Hindlimb muscle (tissue), 1 donor: ENCODE data around the gene WDR13. TPM values are rescaled to one million over a fixed set of nuclear protein-coding genes. Genes with fewer than 3 reads are reported as not detected.
"Not testable (repeated sequence)": the region's sequence is repeated elsewhere in the genome, so short reads cannot be mapped to it uniquely, and the experiment has no call there.

ENCODE experiments used
- DNase-seq: peaks from one replicate; pipeline ENCODE4 v3.0.0-alpha.2; 2013
- polyA plus RNA-seq: library from polyadenylated mRNA; unstranded; fragments of 120-200 nt; gene quantifications from one replicate; pipeline ENCODE4 v1.2.1, GENCODE V29; 2013; ENCODE audit not compliant: insufficient read length

Gene WDR13
- 108 TPM for polyA plus RNA-seq

DNA sequence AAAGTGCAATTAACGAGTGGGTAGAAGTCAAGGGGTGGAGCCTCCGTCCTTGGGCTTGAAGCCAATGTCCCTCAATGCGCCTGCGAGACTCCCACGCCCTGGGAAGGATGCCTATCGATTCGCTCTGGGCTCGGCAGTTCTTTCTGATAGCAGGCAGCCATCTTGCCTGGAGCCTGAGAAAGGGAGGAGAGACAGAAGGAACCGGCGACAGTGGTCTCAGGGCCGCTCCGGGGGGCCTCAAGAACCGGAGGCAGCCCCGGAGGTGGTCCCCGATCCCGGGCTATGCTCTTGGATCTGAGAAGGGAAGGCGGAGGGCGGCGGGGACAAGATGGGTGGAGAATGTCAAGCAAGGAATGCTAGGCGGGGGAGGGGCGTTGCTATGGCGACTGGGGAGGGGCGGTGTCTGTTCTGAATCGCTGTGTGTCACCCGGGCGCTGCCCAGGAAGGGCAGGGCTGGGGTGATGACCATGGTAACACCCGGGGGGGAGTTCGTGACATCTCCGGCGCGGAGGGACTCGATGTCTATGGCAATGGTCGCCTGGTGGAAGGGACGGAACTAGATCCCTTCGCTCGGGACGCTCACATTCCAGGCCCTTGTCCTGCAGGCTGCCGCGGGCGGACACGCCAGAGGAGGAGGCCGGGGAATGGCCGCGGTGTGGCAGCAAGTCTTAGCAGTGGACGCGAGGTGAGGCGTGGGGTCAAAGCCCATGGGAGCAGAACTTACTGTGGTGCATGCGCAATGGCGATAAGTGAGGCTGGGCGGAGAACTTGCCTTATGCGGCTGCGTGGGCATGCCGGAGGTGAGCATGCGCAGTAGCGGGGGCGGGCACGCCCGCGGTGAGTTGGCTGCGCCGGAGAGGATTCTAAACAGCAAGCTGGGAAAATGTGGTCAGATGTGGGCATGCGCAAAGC, at the start of gene WDR13:
Gene WDR13, plus strand, starts transcription at position 140 of the 912 bp plus-strand sequence. Its CDS starts 505 bp downstream, at position 645.
- DNase-seq, result peak; percentile 94

DNA sequence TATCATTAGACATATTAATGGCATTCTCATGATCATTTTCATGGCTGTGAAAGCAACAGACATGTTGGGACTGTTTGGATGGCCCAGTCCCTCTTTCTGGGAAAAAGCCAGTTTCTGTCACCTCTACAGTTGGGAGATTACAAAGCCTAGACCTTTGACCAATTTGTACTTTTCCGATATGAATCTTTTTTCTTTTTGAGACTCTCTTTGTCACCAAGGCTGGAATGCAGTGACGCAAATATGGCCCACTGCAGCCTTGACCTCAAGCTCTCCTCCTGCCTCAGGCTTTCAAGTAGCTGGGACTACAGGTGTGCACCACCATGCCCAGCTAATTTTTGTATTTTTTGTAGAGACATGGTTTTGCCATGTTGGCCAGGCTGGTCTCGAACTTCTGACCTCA, 48.4 kb upstream of the WDR13 start:
- DNase-seq, result no peak

DNA sequence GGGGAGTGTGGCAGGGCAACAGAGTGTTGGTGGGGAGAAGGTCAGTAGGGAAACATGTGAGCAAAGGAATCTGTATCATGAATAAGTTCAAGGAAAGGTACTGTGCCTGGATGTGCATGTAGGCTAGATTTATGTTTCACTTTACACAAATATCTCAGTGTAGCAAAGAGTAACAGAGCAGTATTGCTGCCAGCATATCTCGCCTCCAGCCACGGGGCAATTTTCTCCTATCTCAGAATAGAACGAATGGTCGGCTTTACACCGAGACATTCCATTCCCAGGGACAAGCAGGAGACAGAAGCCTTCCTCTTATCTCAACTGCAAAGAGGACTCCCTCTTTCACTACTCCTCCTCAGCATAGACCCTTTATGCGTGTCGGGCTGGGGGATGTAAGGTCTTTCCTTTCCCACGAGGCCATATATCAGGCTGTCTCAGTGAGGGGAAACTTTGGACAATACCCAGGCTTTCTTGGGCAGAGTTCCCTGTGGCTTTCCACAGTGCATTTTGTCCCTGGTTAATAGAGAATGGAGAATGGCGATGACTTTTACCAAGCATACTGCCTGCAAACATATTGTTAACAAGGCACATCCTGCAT, 41.5 kb upstream of the WDR13 start:
- DNase-seq, result not testable (repeated sequence)

DNA sequence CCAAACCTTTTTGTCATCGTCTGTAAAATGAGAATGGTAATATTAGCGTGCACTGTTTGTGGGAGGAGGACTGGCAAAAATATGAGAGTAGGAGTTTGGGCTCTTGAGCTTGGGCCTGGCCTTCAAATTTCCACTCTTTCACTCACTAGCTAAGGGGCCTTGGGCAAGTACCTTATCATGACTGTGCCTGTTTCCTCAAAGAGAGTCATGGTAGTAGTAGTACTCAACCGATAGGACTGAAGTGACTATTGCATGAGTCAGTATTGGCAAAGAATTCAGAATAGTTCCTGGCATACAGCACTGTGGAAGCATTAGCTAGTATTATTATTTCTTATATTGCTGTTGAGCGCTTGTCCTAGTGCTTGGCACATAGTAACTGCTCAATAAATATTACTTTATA, 39.0 kb upstream of the WDR13 start:
- no peak for DNase-seq

DNA sequence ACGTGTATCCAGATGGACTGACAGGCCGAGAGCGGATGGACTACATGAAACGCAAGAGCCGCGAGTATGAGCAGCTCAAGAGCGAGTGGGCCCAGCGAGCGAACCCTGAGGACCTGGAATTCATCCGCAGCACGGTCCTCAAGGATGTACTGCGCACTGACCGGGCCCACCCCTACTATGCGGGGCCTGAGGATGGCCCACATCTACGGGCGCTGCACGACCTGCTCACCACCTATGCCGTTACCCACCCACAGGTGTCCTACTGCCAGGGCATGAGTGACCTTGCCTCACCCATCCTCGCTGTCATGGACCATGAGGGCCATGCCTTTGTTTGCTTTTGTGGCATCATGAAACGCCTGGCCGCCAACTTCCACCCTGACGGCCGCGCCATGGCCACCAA, 37.7 kb upstream of the WDR13 start:
- no peak for DNase-seq

DNA sequence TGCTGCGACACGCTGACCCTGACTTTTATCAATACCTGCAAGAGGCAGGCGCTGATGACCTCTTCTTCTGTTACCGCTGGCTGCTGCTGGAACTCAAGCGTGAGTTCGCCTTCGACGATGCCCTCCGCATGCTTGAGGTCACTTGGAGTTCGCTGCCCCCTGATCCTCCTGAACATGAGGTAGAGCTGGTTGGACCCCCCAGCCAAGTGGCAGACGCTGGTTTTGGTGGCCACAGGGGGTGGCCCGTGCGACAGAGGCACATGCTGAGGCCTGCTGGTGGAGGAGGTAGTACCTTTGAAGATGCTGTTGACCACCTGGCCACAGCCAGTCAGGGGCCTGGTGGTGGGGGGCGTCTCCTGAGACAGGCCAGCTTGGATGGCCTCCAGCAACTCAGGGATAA, 37.2 kb upstream of the WDR13 start:
- DNase-seq, result no peak

DNA sequence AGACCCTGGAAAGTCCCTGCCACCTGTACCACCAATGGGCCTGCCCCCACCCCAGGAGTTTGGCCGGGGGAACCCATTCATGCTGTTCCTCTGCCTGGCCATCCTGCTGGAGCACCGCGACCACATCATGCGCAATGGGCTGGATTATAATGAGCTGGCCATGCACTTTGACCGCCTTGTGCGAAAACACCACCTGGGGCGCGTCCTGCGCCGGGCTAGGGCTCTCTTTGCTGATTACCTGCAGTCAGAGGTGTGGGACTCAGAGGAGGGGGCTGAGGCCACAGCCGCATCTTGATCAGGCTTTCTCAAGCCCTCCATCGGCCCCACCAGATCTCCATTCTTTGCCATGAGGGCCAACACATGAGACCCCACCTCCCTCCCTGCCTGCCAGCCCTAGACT, 36.6 kb upstream of the WDR13 start:
- DNase-seq, result no peak

DNA sequence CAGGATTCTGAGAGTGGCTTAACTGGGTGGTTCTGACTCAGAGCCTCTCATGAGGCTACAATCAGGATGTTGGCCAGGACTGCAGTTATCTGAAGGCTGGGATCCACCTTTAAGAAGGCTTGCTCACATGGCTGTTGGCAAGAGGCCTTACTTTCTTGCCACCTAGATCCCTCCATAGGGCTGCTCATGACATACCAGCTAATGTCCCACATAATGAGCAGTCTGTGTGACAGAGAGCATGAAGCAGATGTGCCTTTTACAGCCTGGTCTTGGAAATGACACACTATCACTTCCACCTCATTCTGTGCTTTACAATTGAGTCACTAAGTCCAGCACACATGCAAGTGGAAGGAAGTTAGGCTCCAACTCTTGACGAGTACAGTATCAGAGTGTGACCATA, 27.3 kb upstream of the WDR13 start:
- DNase-seq, result no peak

DNA sequence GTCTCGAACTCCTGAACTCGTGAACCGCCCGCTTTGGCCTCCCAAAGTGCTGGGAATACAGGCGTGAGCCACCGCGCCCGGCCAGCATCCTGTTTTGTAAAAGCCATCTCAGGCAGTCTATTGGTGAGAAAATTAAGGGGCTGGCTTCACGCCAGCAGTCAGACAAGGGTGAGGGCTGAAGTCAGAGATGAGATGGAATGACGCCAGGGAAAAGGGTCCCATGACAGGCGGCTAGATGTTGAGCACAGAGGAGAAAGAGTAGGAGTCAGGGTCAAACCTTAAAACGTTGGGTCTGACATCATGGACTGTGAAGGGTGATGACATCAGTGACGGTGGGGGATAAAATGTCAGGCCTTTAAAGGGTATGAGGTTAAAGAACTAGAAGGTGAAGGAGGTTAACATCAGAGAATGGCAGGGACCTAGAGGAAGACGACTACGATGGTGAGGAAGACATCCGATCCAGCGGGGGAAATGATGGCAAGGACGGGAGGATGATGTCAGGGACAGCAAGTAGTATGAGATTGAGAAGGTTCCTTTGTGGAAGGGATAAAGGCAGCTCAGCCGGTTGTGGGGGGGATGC, 23.5 kb upstream of the WDR13 start:
- DNase-seq, result peak; percentile 35

DNA sequence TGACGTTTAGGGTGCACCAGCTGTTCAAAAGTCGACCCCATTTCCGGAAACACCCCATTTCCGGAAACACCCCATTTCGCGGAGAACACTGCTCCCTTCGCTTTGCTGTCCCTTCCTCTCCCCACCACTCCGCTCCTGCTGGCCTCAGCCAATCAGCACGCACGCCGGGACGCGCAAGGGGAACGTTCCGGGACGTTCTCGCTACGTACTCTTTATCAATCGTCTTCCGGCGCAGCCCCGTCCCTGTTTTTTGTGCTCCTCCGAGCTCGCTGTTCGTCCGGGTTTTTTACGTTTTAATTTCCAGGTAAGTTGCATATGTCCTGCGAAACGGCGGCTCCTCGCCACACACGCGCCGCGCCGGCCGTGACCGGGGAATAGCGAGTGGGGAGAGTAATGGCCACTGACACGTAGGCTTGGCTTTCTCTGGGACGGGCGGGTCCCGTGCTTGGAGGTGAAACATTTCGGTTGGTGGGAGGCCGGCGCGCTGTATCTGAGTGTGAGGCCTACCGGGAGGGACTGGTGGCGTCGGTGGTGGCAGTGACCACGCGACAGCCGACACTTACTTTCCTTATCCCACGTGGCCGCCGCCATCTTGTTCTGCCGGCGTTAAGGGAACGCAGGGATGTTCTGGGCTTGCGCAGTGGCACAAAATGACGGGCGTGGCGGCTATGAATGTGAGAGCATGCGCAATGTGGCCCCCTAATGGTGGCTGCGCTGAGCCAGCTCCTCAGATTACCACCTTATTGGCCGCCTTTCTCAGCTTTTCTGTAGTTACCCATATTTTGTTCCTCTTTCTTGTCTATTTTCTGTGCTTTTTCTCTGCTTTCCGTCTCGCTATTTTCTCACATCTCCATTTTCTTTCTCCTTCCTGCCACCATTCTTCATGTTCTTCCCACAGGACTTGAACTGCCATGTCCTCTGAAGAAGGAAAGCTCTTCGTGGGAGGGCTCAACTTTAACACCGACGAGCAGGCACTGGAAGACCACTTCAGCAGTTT, 22.7 kb upstream of the WDR13 start, which contains the start of gene RBM3:
Gene RBM3, plus strand, starts transcription at position 215 of the 997 bp plus-strand sequence. Its CDS starts 697 bp downstream, at position 912.
- peak; percentile 94 for DNase-seq

DNA sequence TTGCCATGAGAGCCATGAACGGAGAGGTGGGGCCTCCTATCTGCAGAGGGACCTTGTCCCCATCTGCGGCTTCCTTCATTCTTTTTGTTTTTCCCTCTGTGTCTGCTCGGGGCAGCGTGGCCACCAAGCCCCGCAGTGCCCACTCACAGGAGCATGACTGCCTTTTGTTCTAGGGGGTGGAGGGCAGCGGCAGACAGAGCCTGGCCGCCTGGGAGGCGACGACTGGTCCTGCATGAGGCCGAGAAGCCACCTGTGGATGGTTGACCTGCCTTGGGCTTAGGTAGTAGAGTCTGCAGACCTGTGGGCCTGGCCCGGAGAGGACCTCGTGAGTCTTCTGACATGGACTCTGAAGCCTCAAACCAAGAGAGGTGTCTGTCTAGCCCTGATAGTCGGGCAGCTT, 21.6 kb upstream of the WDR13 start:
- DNase-seq, result no peak

DNA sequence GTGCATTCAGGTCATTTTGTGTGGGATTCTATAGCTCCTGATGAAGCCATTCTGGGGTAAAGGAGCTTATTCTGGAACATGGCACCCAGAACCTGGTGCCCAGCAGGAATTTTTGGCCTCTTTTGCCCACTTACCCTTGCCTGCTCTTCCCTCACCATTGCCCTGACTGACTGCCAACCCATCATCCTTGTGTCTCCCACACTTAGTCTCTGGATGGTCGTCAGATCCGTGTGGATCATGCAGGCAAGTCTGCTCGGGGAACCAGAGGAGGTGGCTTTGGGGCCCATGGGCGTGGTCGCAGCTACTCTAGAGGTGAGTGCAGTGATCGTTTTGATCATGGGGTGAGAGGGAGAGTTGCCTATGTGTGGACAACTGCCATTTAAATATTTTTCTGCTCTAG, 21.2 kb upstream of the WDR13 start:
- DNase-seq, result no peak

DNA sequence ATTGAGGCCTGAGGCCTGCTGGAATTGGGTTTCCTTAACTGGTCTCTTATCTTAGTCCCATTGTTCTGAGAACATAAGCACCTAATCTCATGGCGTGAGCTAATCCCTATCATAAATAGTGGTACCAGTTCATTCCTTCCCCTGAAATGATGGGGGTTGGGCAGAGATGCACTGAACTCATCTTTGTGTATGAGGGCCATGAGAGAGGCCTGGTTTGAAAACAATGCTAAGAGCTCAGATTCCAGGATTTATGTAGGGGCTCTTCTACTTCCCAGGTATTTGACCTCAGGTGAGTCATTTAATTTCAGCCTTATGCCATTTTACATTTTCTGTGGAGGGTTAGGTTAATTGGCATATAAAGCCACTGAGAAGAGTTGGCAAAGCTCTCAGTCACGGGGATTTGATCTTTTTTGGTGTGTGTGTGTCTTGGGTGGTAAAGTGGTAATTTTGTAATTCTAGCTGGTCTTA, 18.6 kb upstream of the WDR13 start:
- no peak for DNase-seq

DNA sequence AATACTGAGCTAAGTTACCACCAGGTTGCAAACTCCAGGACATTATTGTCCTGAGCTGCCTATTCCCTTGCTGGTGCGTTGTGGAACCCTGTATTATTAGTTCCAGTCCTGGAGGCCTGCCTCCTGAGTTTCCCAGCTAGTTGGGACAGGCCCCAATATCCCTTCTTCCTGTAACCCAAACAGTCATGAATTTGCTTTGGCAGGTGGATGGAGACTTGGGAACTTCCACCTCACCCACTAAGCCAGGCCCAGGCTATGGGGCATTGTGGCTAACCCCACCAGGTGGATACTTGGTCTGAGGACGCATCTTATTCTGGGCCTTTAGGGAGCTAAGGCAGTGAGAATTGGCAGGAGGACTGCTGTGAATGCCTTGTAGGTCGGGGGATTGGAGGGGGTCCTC, 18.0 kb upstream of the WDR13 start:
- DNase-seq, result no peak

DNA sequence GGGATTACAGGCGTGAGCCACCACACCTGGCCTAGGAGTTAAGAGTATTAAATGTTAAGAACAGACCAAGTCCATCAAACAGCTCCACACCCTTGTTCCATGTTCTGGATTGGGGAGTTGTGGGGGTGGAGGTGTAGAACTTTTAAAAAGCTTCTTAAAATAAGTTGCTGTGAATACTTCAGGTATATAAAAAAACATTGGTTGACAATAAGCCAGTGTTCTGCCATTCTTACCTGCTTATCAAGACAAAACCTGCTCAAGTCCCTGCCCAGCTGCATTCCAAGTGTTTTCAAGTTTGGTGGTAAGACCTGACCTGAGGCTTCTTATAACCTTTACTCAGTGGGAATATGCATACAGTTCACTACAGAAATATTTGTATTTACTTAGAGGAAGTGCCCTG, 16.6 kb upstream of the WDR13 start:
- no peak for DNase-seq

DNA sequence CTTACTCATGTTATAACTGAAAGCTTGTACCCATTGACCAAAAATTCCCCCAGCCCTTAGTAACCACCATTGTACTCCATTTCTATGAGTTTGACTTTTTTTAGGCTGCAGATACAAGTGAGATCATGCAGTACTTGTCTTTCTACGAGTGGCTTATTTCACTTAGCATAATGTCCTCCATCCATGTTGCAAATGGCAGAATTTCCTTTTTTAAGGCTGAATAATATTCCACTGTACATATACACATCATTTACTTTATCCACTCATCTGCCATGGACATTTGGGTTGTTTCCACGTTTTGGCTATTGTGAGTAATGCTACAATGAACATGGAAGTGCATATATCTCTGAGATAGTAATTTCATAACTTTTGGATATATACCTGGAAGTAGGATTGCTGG, 12.6 kb upstream of the WDR13 start:
- no peak for DNase-seq

DNA sequence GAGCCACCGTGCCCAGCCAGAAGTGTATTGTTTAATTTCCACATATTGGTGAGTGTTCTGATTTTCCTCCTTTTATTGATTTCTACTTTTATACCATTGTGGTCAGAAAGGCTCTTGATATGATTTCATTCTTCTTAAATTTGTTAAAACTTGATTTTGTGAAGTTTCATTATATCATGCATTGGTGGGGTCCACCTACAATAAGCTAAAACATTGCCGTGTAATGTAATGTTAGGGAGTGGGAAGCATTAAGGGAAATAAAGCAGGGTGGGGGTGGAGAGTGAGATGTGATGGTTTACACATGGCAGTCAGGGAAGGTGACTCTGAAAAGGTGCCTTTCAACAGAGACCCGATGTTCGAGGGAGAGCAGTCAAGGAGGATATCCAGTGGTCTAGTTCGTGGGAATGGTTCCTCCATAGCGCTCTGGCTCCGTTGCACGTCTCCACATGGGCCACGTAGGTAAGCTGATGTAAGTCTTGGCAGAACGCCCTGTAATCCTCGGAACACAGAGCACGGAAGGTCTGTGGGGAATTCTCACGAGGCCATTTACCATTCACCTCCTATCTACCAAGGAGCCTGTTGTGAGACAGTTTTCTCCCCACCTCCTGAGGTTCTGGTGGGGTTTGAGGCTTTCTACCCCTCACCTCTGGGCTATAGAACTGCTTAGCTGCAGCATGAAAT, 7.7 kb upstream of the WDR13 start:
- no peak for DNase-seq

DNA sequence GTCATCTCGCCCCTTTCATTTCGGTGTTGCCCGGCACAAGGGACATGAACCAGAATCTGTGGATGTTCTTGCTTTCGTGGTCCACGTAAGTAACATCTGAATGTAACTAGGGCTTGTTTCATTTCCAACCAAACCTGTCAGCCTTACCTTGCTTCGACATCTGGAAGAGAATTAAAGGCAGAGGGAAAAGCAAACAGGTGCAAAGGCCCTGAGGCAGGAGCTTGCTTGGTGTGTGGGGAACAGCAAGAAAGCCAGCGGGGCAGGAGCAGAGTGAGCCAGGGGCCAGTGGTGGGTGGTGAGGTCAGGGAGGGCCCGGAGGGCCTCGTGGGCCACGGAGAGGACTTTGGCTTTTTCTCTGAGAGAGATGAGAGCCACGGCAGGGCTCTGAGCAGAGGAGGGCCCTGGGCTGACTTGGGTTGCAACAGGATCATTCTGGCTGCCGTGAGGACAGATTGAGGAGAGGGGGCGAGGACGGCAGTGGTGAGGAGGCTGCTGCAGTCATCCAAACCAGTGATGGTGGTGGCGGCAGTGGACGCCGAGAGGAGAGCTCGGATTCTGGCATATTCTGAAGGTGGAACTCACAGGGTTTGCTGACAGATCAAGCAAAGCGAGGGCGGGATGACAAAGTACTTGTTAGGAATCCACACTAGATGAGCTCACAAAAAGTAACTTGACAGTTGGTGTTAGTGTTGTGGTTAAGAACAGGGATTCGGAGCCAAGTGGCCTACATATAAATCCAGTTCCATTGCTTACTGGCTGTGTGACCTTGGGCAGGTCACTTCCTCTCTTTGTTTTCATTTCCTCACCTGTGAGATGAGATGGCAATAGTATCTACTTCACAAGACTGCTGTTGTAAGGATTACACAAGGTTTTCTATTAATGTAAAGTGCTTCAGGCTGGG, 6.8 kb upstream of the WDR13 start:
- DNase-seq, result no peak

DNA sequence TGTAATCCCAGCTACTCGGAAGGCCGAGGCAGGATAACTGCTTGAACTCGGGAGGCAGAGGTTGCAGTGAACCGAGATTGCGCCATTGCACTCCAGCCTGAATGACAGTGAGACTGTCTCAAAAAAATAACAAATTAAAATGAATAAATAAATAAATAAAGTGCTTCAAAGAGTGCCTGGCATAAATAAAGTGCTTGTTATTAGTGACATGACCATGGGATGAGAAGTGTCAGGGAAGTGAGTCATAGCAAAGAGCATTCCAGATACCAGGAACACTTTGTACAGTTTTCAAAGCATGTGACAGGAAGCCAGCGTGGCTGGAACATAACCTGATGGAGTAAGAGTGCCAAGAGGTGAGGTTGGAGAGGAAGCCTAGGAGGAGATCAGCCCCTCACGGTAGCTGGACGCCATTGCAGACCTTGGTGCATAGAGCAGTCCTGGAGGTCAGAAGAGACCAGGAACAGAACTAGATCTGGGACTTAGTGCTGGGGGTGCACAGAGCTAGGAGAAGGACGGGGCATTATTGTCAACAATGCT, 6.0 kb upstream of the WDR13 start:
- DNase-seq, result no peak

DNA sequence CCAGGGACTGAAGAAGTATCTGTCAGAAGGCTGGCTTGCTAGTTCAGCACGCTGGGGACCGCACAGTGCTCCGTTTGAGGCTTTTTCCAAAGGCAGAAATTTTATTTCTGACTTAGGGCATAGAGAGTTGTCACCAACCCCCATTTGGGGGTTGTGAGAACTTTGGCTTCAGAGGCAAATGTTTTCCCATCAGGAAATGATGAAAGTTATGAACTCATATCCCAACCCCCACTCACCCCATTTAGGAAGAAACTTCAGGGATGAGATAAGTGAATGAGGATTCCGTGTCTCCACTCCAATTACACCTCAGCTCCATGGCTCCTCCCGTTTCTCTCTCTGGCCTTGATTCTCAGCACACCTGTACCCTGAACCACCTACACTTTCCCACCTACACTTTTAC, 4.3 kb upstream of the WDR13 start:
- DNase-seq, result no peak
